AG04449 (cell line): ENCODE results near the gene EIF1B.

Source experiments
- CTCF ChIA-PET: fragments of 350-600 bp; formaldehyde crosslinking; extraction: SDS; loops from one replicate; lab custom pipeline; 2021; ENCODE audit warnings: antibody characterized with exemption; lab: Yijun Ruan, JAX
- POLR2A ChIA-PET: fragments of 400-600, 350-600 bp; formaldehyde crosslinking; extraction: SDS; loops from one replicate; lab custom pipeline; 2020; ENCODE audit warnings: antibody characterized with exemption, inconsistent platforms; lab: Yijun Ruan, JAX
- DNase-seq: peaks from one replicate; pipeline ENCODE4 v3.0.0-alpha.2; 2010; ENCODE audit warnings: low read depth, low spot score
- H3K4me3 ChIP-seq: 2 replicates; pipeline ENCODE4 v1.5.1; 2011; ENCODE audit warnings: low read depth, mild to moderate bottlenecking, control low read depth, low read length
- CTCF ChIP-seq: IDR thresholded peaks from one replicate; pipeline ENCODE4 v1.5.1; 2011; ENCODE audit warnings: mild to moderate bottlenecking, moderate library complexity, low read length, control low read depth, inconsistent platforms; ENCODE audit not compliant: insufficient read depth; ENCODE audit errors: missing control alignments

Gene EIF1B

DNA sequence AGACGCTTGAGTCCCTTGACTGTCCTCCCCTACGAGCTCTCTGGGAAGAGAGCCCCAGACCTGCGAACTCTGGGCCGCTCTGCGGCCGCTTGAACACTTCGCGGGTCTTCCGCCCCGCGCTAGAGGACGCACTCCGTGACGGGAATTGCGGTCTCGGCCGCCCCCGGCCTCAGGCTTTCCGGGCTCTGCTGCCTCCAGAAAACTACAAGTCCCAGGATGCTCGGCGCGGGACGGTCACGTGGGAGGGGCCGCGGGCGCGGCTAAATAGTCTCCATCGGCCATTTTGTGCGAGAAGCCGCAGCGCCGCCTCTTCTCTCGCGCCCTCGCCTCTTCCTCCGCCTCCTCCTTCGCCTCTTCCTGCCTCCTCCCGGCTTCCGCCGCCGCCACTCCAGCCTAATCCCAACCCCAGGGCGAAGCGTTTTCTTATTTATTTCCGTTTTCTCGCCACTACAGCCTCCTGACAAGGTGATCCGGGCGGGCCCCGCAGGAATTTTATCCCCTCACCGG, at the start of gene EIF1B:
TSS of gene EIF1B (plus strand) at position 290 of the 507 bp plus-strand sequence. CDS start 235 bp downstream, outside the sequence.
- TF ChIP-seq CTCF: peak; percentile 84
- peak within 1 kb of the TSS; percentile 82 for H3K4me3 ChIP-seq
- POLR2A ChIA-PET: interaction anchor here (0.6 to 1.0 kb wide), 4 partner anchors 8 to 118 kb away, joined by 3 to 4 read pairs (median 3); no protein-coding TSS in a partner anchor
- CTCF ChIA-PET: interaction anchor here (0.6 to 19.0 kb wide), 26 partner anchors 8 to 1546 kb away, joined by 3 to 455 read pairs (median 3); partner anchors contain the start of gene ZNF621
- DNase-seq: peak; percentile 79

DNA sequence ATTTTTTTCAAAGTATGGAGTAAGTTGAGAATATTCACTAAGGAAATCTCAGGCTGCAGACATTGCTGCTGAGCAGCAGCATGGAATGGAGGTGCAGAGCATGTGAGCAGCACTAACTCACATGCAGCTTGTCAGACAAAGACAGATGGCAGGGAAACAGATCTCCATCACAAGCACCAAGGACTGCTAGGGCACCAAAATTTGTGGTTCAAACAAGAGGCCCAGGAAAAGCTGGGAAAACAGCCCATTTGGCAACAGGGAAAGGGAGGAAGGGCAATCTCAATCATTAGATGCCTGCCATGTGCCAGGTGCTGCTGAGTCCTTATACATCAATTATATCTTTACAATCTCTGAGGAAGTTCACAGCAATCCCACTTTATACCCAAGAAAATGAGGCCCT, 47.2 kb upstream of the EIF1B start:
- no peak overlapping the region for H3K4me3 ChIP-seq
- ChIA-PET POLR2A (no interaction called here), CTCF (no interaction called here)
- TF ChIP-seq CTCF: no peak
- no peak for DNase-seq

DNA sequence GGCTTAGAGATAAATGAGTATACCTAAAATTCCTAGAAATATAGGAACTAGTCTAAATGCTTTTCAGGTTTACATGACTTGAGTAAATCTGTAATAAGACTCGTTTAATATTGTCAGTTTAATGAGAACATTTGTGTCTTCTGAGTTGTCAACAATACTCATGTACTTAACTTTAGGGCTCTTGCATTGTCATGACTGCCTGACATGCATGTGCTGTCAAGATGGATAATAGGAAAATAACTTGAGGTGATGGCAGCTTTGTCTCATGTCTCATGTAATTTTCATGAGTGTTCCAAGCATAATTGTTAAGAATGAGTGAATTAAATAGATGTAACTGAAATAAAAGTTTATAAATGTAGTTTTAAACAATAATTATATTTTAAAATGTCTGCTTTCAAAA, 45.1 kb upstream of the EIF1B start:
- ChIA-PET CTCF (no interaction called here), POLR2A (no interaction called here)
- H3K4me3 ChIP-seq: no peak overlapping the region
- TF ChIP-seq CTCF: no peak
- DNase-seq: no peak

DNA sequence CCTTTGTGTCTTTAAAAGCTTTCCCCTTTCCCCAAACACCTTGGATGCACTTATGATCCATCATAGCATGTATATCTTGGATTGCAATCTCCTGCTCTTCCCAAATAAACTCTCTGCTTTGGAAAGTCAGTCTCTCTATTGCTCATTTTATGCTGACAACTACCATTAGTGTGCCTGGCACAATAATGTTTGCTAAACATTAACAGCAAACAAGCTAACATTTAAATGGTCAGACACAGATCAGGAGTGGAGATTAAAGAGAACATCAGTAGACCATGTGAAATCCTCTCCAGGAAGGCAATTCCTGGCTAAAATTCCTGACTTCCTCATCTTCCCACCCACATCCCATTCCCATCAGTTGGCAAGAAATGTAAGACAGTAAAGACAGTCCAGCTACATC, 44.3 kb upstream of the EIF1B start:
- ChIA-PET CTCF (interaction anchor here (1.6 kb wide), 1 partner anchor 74 kb away, joined by 3 read pairs; no protein-coding TSS in a partner anchor), POLR2A (no interaction called here)
- DNase-seq: no peak
- H3K4me3 ChIP-seq: no peak overlapping the region
- no peak for TF ChIP-seq CTCF

DNA sequence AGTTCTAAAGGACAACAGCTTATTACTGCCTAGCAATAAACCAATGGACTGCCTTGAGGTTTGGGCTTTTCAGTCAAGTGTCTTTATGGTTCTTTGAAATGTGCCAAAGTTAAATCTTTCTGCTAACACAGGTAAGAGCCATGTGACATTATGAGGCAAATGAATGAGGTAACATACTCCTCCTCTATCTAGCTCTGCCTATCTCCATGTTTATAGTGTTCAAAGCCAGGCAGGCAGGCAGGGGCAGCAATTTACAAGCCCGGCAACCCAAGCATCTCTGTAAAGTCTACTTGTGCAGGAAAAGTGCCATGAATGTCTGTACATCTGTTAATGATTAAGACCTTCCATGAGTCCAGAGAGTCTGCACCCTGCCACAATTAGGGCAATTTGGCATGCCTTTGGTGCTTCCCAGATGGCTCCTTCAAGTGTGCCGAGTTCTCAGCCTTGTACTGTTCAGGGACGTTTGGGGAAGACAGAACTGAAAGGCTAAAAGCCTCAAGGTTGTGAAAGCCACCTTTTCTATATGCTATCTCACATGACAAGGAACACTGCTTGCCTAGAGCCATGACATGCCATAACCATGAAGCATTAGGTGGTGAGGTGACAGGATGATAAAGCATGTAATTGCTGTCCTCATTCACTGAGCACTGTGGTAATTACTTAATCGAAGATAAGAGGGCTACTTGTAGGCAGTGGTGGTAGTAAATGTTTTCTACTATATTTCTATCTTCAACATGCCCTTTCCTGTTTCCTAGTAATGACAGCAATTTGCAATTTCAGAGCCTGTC, 41.4 kb upstream of the EIF1B start:
- POLR2A ChIA-PET: no interaction called here
- DNase-seq: no peak
- no peak for TF ChIP-seq CTCF
- no peak overlapping the region for H3K4me3 ChIP-seq
- CTCF ChIA-PET: no interaction called here

GRCh38 chr3:40268802-40269524, 40.5 kb upstream of the EIF1B start:
- no peak for TF ChIP-seq CTCF
- no peak overlapping the region for H3K4me3 ChIP-seq
- DNase-seq: no peak
- ChIA-PET CTCF (no interaction called here), POLR2A (no interaction called here)
